Measurements from ENCODE around the gene GPC6. TPM values are rescaled to one million over a fixed set of nuclear protein-coding genes. Genes with fewer than 3 reads are reported as not detected.

Gene GPC6
- total RNA-seq, 1 donor from 2014 or later = 8.4 TPM

GRCh38 chr13:94313321-94313910 lies 1086.8 kb downstream of the GPC6 start:
- intact Hi-C loops (cut with DNase I) = no loop called here
- TF ChIP-seq CTCF (IDR thresholded peaks at IDR 0.05) = no peak
- DNase-seq (no peak), ATAC-seq (no peak)
- H3K36me3 ChIP-seq = no peaks in the 10 kb centered on the region
- H3K9me3 ChIP-seq = no peaks in the 10 kb centered on the region
- no peaks in the 10 kb centered on the region for H3K4me1 ChIP-seq
- H3K27me3 ChIP-seq = no peaks in the 10 kb centered on the region
- H3K27ac ChIP-seq = no peak overlapping the region
- no peak overlapping the region for H3K4me3 ChIP-seq

GRCh38 chr13:94313926-94314325 lies 1087.3 kb downstream of the GPC6 start:
- intact Hi-C loops (cut with DNase I) = no loop called here
- TF ChIP-seq CTCF (IDR thresholded peaks at IDR 0.05) = no peak
- Histone ChIP-seq H3K4me3 (no peak overlapping the region), H3K36me3 (no peaks in the 10 kb centered on the region), H3K9me3 (no peaks in the 10 kb centered on the region), H3K27ac (no peak overlapping the region), H3K4me1 (no peaks in the 10 kb centered on the region), H3K27me3 (no peaks in the 10 kb centered on the region)
- DNase-seq (no peak), ATAC-seq (no peak)

- DNase-seq (no peak), ATAC-seq (no peak)
- Histone ChIP-seq H3K9me3 (no peaks in the 10 kb centered on the region), H3K27ac (no peak overlapping the region), H3K4me3 (no peak overlapping the region), H3K36me3 (no peaks in the 10 kb centered on the region), H3K27me3 (no peaks in the 10 kb centered on the region), H3K4me1 (no peaks in the 10 kb centered on the region)
- TF ChIP-seq CTCF (IDR thresholded peaks at IDR 0.05) = no peak
- intact Hi-C loops (cut with DNase I) = no loop called here
Measured at GRCh38 chr13:94315188-94315587, 1088.6 kb downstream of the GPC6 start.

- H3K9me3 ChIP-seq = no peaks in the 10 kb centered on the region
- no peak for TF ChIP-seq CTCF (IDR thresholded peaks at IDR 0.05)
- no peak overlapping the region for H3K4me3 ChIP-seq
- no peak for DNase-seq
- peak; percentile 70 for ATAC-seq
- no peaks in the 10 kb centered on the region for H3K4me1 ChIP-seq
- intact Hi-C loops (cut with DNase I) = no loop called here
- H3K27me3 ChIP-seq = no peaks in the 10 kb centered on the region
- no peak overlapping the region for H3K27ac ChIP-seq
- no peaks in the 10 kb centered on the region for H3K36me3 ChIP-seq
Measured at GRCh38 chr13:94317063-94317491, 1090.5 kb downstream of the GPC6 start.

GRCh38 chr13:94318418-94318817 lies 1091.8 kb downstream of the GPC6 start:
- no peaks in the 10 kb centered on the region for H3K27me3 ChIP-seq
- no peak overlapping the region for H3K4me3 ChIP-seq
- no peak for ATAC-seq
- H3K36me3 ChIP-seq = no peaks in the 10 kb centered on the region
- H3K4me1 ChIP-seq = no peaks in the 10 kb centered on the region
- intact Hi-C loops (cut with DNase I) = no loop called here
- no peaks in the 10 kb centered on the region for H3K9me3 ChIP-seq
- no peak overlapping the region for H3K27ac ChIP-seq
- no peak for TF ChIP-seq CTCF (IDR thresholded peaks at IDR 0.05)
- no peak for DNase-seq

GRCh38 chr13:94319501-94319900 lies 1092.9 kb downstream of the GPC6 start:
- DNase-seq (no peak), ATAC-seq (no peak)
- no peaks in the 10 kb centered on the region for H3K4me1 ChIP-seq
- H3K9me3 ChIP-seq = no peaks in the 10 kb centered on the region
- no peaks in the 10 kb centered on the region for H3K36me3 ChIP-seq
- H3K4me3 ChIP-seq = no peak overlapping the region
- no peak overlapping the region for H3K27ac ChIP-seq
- intact Hi-C loops (cut with DNase I) = no loop called here
- TF ChIP-seq CTCF (IDR thresholded peaks at IDR 0.05) = no peak
- no peaks in the 10 kb centered on the region for H3K27me3 ChIP-seq

All from upper lobe of right lung (tissue), 1 donor.